T-helper 1 cell treated with Interleukin-12 subunit alpha and Interleukin-12 subunit beta and Interleukin-4 antibody, amounts not matched to agents 30 μg/mL and 1 μg/mL, for 36 hours (primary cell): ENCODE data around the gene DARS2.
"Not testable (repeated sequence)": the region's sequence is repeated elsewhere in the genome, so short reads cannot be mapped to it uniquely, and the experiment has no call there.

Source experiments
- H3K27ac Mint-ChIP-seq: one replicate; pipeline ENCODE4 v1.8.0; 2021; ENCODE audit warnings: mild to moderate bottlenecking, mixed read lengths
- H3K27me3 Mint-ChIP-seq: one replicate; pipeline ENCODE4 v1.8.0; 2021; ENCODE audit warnings: low read depth, mixed read lengths
- H3K36me3 Mint-ChIP-seq: one replicate; pipeline ENCODE4 v1.8.0; 2021; ENCODE audit warnings: low read depth, mixed read lengths
- H3K4me1 Mint-ChIP-seq: one replicate; pipeline ENCODE4 v1.8.0; 2021; ENCODE audit warnings: low read depth, mixed read lengths
- H3K4me3 Mint-ChIP-seq: one replicate; pipeline ENCODE4 v1.8.0; 2021; ENCODE audit warnings: mild to moderate bottlenecking, moderate library complexity, mixed read lengths
- H3K9me3 Mint-ChIP-seq: one replicate; pipeline ENCODE4 v1.8.0; 2021; ENCODE audit warnings: mixed read lengths

Gene DARS2

DNA sequence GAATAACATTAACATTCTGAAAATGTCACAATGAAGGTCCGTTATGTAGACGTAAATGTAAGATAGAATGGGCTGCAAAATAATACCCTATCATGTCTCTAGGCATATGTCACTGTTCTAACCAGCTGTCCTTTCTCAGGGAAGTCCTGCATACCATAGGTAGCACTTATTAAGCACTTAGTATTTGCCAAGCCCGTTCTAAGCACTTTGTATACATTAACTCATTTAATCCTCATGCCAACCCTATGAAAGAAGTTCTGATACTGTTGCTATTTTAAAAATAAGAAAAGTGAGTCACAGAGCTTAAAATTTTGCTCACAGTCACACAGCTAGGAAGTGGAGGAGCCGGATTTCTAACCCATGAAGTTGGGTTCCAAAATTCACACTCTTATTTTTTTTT lies 27.6 kb downstream of the DARS2 start:
- Mint-ChIP-seq H3K27ac (no peak overlapping the region), H3K27me3 (no peaks in the 10 kb centered on the region), H3K4me1 (no peaks in the 10 kb centered on the region), H3K9me3 (no peaks in the 10 kb centered on the region), H3K4me3 (no peak overlapping the region), H3K36me3 (peaks cover 25% of the 10 kb centered on the region)

DNA sequence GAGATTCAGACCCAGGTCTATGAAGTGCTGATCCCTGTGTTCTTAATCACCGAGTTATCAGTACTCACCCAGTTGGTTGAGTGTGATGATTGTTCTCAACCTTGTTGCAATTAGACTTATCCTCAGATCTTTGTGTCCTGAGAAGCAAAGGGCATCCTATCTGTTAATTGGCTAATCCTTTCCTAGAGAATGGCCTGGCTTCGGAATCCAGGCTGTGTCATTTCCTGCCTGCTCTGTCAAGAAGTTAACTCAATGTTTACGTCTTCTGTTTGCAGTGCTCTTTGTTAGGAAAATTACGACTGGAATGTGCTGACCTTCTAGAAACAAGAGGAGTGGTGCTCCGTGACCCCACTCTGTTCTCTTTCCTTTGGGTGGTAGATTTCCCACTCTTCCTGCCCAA lies 28.6 kb downstream of the DARS2 start:
- no peak overlapping the region for H3K27ac Mint-ChIP-seq
- H3K27me3 Mint-ChIP-seq: no peaks in the 10 kb centered on the region
- H3K4me1 Mint-ChIP-seq: no peaks in the 10 kb centered on the region
- H3K4me3 Mint-ChIP-seq: no peak overlapping the region
- H3K9me3 Mint-ChIP-seq: no peaks in the 10 kb centered on the region
- peaks cover 32% of the 10 kb centered on the region for H3K36me3 Mint-ChIP-seq

GRCh38 chr1:173856014-173856413 lies 31.5 kb downstream of the DARS2 start:
- H3K9me3 Mint-ChIP-seq: no peaks in the 10 kb centered on the region
- H3K27me3 Mint-ChIP-seq: no peaks in the 10 kb centered on the region
- H3K4me3 Mint-ChIP-seq: no peak overlapping the region
- no peak overlapping the region for H3K27ac Mint-ChIP-seq
- no peaks in the 10 kb centered on the region for H3K4me1 Mint-ChIP-seq
- peaks cover 34% of the 10 kb centered on the region for H3K36me3 Mint-ChIP-seq

- Mint-ChIP-seq H3K9me3 (no peaks in the 10 kb centered on the region), H3K4me3 (no peak overlapping the region), H3K4me1 (no peaks in the 10 kb centered on the region), H3K36me3 (peaks cover 32% of the 10 kb centered on the region), H3K27me3 (no peaks in the 10 kb centered on the region), H3K27ac (no peak overlapping the region)
Measured at GRCh38 chr1:173856903-173857302, 32.4 kb downstream of the DARS2 start.

DNA sequence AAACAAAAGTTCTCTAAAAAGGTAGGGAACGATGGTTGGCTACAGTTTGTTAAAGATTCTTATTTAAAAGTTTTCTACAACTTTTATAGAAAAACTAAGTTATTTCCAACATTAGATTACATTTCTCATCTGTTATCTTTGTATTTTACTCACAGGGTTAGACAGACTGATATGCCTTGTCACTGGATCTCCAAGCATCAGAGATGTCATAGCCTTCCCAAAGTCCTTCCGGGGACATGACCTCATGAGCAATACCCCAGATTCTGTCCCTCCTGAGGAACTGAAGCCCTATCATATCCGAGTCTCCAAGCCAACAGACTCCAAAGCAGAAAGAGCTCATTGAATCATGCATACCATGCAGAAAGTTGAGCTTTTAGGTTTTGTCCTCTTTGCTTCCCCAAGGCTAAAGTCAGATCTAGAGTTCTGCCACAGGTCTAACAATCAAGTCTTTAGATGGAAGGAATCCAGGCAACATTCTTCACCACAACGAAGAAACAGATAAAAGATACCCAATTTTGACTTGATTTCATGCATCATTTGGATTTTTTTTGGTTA lies 33.0 kb downstream of the DARS2 start:
- no peaks in the 10 kb centered on the region for H3K9me3 Mint-ChIP-seq
- peaks cover 30% of the 10 kb centered on the region for H3K36me3 Mint-ChIP-seq
- H3K27me3 Mint-ChIP-seq: no peaks in the 10 kb centered on the region
- no peak overlapping the region for H3K4me3 Mint-ChIP-seq
- H3K4me1 Mint-ChIP-seq: no peaks in the 10 kb centered on the region
- H3K27ac Mint-ChIP-seq: no peak overlapping the region

DNA sequence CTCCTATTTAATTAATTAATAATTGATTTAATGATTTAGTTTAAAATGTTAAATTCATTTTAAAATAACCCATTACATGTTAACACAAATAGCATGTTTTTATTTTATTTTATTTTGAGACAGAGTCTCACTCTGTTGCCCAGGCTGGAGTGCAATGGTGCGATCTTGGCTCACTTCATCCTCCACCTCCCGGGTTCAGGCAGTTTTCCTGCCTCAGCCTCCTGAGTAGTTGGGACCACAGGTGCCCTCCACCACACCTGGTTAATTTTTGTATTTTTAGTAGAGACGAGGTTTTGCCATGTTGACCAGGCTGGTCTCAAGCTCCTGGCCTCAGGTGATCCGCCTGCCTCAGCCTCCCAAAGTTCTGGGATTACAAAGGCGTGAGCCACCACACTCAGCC lies 35.1 kb downstream of the DARS2 start:
- H3K4me3 Mint-ChIP-seq, H3K27ac Mint-ChIP-seq, H3K27me3 Mint-ChIP-seq, H3K9me3 Mint-ChIP-seq: not testable (repeated sequence)
- peaks cover 43% of the 10 kb centered on the region for H3K36me3 Mint-ChIP-seq
- H3K4me1 Mint-ChIP-seq: peaks cover 11% of the 10 kb centered on the region

DNA sequence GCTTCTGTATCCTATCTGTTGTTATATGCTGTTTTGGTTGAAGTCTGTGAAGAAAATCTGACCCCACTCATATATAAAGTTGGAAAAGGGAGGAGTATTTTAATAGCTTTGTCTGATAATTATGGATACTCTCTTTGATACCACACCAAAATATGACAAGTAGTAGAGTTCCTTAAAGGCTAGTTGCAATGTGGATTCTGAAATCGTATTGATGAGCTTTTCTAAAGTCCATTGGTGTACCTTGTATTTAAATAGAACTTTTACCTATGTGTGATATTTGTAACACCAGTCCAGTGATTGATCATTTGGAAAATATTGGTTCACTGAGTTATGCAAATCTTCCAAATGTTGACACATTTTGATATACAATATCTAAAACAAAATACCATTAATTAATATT lies 35.6 kb downstream of the DARS2 start:
- H3K4me1 Mint-ChIP-seq: peaks cover 15% of the 10 kb centered on the region
- H3K4me3 Mint-ChIP-seq: no peak overlapping the region
- H3K36me3 Mint-ChIP-seq: peaks cover 45% of the 10 kb centered on the region
- H3K27me3 Mint-ChIP-seq: no peaks in the 10 kb centered on the region
- H3K9me3 Mint-ChIP-seq: no peaks in the 10 kb centered on the region
- H3K27ac Mint-ChIP-seq: no peak overlapping the region

- Mint-ChIP-seq H3K36me3 (peaks cover 53% of the 10 kb centered on the region), H3K27ac (no peak overlapping the region), H3K4me1 (peaks cover 32% of the 10 kb centered on the region), H3K9me3 (no peaks in the 10 kb centered on the region), H3K4me3 (no peak overlapping the region), H3K27me3 (no peaks in the 10 kb centered on the region)
Measured at GRCh38 chr1:173861731-173862145, 37.3 kb downstream of the DARS2 start.

DNA sequence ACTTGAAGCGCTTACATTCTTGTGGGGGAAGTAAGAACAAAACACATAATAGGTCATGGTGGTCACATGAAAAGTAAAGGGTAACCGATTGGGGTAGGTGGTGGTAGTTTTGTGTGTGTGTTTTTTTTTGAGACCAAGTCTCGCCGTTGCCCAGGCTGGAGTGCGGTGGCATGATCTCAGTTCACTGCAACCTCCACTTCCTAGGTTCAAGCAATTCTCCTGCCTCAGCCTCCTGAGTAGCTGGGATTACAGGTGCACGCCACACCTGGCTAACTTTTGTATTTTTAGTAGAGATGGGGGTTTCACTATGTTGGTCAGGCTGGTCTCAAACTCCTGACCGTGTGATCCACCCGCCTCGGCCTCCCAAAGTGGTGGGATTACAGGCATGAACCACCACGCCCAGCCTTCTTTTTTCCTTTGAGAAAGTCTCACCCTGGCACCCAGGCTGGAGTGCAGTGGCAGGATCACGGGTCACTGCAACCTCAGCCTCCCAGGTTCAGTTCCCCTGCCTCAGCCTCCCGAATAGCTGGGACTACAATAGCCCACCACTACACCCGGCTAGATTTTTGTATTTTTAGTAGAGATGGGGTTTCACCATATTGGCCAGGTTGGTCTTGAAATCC lies 37.8 kb downstream of the DARS2 start:
- peaks cover 57% of the 10 kb centered on the region for H3K36me3 Mint-ChIP-seq
- H3K9me3 Mint-ChIP-seq, H3K4me3 Mint-ChIP-seq, H3K27ac Mint-ChIP-seq, H3K27me3 Mint-ChIP-seq: not testable (repeated sequence)
- peaks cover 33% of the 10 kb centered on the region for H3K4me1 Mint-ChIP-seq

GRCh38 chr1:173862769-173863223 lies 38.3 kb downstream of the DARS2 start:
- Mint-ChIP-seq H3K9me3 (no peaks in the 10 kb centered on the region), H3K27ac (no peak overlapping the region), H3K4me3 (no peak overlapping the region), H3K4me1 (peaks cover 33% of the 10 kb centered on the region), H3K36me3 (peaks cover 55% of the 10 kb centered on the region), H3K27me3 (no peaks in the 10 kb centered on the region)

GRCh38 chr1:173863224-173864161 lies 39.0 kb downstream of the DARS2 start:
- Mint-ChIP-seq H3K4me1 (peaks cover 33% of the 10 kb centered on the region), H3K27ac (peak overlapping the region; percentile 26), H3K9me3 (no peaks in the 10 kb centered on the region), H3K4me3 (no peak overlapping the region), H3K36me3 (peaks cover 51% of the 10 kb centered on the region), H3K27me3 (no peaks in the 10 kb centered on the region)

DNA sequence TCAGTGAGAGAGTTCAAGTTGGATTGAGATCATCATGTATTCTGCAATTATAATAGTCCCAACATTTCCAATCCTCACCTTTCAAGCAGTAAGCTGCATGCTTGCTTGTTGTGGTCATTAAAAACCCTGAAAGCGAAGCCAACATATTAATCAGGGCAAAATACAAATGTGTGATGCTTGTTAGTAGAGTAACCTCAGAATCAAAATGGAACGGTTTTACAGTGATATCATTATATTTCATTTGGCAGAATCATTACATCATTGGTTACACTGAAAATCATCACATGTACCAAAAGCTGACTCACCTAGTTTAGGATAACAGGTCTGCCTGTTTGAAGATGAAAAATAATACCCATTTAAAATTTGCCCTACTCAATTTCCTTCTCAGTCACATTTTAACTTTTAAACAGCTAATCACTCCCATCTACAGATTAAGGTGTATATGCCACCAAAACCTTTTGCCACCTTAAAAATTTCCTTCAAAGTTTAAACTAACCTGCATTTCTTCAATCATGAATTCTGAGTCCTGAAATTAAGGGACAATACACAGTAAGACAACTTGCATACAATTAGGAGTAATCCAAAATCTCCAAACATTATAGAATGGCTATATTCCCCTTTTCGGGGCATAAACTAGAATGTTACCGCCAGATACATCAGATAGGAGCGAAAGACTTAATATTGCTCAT lies 39.9 kb downstream of the DARS2 start:
- no peaks in the 10 kb centered on the region for H3K9me3 Mint-ChIP-seq
- H3K36me3 Mint-ChIP-seq: peaks cover 51% of the 10 kb centered on the region
- H3K4me3 Mint-ChIP-seq: peak overlapping the region; percentile 96
- H3K27ac Mint-ChIP-seq: peak overlapping the region; percentile 57
- H3K4me1 Mint-ChIP-seq: peaks cover 39% of the 10 kb centered on the region
- no peaks in the 10 kb centered on the region for H3K27me3 Mint-ChIP-seq

DNA sequence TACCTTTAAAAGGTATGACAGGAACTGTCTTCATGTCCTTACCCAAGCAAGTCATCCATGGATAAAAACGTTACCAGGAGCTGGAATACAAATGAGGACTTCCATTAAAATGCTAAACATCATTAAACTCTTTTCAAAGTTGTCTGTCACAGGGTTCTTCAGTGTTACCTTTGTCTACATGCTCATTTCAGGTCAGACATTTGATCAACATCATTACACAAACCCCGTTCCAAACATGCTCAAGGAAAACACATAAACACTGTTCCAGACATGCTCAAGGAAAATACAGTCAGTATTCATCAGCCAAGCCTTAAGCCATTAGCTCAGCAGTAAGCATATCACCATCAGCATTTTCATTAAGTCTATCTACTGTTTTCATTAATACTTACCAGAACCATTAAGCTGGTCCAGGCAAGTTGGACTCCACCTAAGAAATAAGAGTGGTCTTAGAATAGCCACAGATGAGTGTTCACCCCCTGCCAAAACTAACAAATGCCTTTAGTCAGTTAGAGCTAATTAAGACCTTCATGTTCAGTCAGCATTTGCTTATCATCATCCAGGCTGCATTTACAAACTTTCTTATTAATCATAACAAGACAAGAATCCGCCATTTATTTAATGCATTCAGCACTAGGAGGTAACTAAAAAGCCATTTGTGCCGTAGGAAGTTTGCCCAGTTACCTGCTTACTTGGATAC lies 41.1 kb downstream of the DARS2 start:
- H3K9me3 Mint-ChIP-seq: no peaks in the 10 kb centered on the region
- no peaks in the 10 kb centered on the region for H3K27me3 Mint-ChIP-seq
- H3K27ac Mint-ChIP-seq: peak overlapping the region; percentile 67
- peaks cover 47% of the 10 kb centered on the region for H3K4me1 Mint-ChIP-seq
- H3K4me3 Mint-ChIP-seq: peak overlapping the region; percentile 96
- peaks cover 50% of the 10 kb centered on the region for H3K36me3 Mint-ChIP-seq
